PC-3 (cell line): ENCODE measurements around the gene PIGQ.

Experiments
- EZH2 ChIP-seq: fragments of 300-600 bp; sonication (generic); IDR thresholded peaks from one replicate; pipeline ENCODE4 v1.6.1; 2017; ENCODE audit warnings: antibody characterized with exemption, mild to moderate bottlenecking, low read length; ENCODE audit not compliant: unreplicated experiment
- TF ChIP-seq, protein P1 (sequence below): fragments of 300-600 bp; sonication (generic); conservative IDR thresholded peaks from 2 replicates; pipeline ENCODE4 v1.5.1; 2017; ENCODE audit warnings: antibody characterized with exemption, low read depth, mild to moderate bottlenecking, low read length

DNA sequence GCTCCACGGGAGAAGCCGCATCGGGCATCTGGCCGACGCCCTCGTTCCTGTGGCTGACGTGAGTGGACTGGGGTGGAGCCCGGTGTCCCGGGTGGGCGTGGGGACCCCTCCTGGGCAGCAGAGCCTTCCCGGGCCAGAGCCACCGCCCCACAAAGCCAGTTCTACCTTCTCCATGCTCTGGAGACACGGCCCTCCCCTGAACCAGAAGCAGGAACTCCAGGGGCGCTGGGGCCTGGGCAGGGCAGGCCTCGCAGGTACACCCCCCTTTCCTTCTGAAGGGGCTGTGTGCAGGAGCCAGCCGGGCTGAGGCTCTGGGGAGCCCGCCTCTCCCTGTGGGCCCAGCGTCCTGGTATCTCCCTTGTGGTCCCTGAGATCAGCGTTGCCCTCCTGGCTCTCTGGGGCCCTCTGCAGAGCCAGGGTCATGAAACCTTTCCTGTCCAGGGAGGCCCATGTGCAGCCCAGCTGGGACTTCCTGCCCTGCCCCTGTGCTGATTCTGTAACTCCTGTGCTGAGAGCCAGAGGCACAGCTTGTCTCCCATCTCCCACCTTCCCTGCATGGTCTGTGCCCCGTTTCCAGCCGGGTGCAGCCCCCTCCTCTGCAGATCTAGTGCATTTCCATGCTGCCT is 6.5 kb downstream of the PIGQ start:
- TF ChIP-seq, protein P1, sequence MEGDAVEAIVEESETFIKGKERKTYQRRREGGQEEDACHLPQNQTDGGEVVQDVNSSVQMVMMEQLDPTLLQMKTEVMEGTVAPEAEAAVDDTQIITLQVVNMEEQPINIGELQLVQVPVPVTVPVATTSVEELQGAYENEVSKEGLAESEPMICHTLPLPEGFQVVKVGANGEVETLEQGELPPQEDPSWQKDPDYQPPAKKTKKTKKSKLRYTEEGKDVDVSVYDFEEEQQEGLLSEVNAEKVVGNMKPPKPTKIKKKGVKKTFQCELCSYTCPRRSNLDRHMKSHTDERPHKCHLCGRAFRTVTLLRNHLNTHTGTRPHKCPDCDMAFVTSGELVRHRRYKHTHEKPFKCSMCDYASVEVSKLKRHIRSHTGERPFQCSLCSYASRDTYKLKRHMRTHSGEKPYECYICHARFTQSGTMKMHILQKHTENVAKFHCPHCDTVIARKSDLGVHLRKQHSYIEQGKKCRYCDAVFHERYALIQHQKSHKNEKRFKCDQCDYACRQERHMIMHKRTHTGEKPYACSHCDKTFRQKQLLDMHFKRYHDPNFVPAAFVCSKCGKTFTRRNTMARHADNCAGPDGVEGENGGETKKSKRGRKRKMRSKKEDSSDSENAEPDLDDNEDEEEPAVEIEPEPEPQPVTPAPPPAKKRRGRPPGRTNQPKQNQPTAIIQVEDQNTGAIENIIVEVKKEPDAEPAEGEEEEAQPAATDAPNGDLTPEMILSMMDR = no peak
- no peak for TF ChIP-seq EZH2
